Neural cell (in vitro differentiated cells): ENCODE results near the gene SLC4A7. TPM values are rescaled to one million over a fixed set of nuclear protein-coding genes. Genes with fewer than 3 reads are reported as not detected.
"Not testable (repeated sequence)": the region's sequence is repeated elsewhere in the genome, so short reads cannot be mapped to it uniquely, and the experiment has no call there.

ENCODE experiments used
- H2AFZ ChIP-seq: fragments of 200-600, 300-800 bp; sonication (generic), shearing (Covaris generic); 2 replicates; pipeline ENCODE4 v1.6.0; 2014; ENCODE audit warnings: low read depth, mild to moderate bottlenecking, antibody characterized with exemption, low read length, moderate library complexity
- H3F3A ChIP-seq: fragments of 200-600 bp; shearing (Covaris generic); 2 replicates; pipeline ENCODE4 v1.6.1; 2016; ENCODE audit warnings: mild to moderate bottlenecking, moderate library complexity, mixed read lengths, antibody characterized with exemption, low read length; ENCODE audit not compliant: insufficient read depth, poor library complexity, severe bottlenecking
- H3K27ac ChIP-seq: fragments of 200-600, 300-800 bp; sonication (generic), shearing (Covaris generic); 2 replicates; pipeline ENCODE4 v1.5.1; 2014; ENCODE audit warnings: mild to moderate bottlenecking, low read length, moderate library complexity
- H3K27me3 ChIP-seq: fragments of 300-800, 200-600 bp; sonication (generic), shearing (Covaris generic); 2 replicates; pipeline ENCODE4 v1.6.0; 2014; ENCODE audit warnings: mild to moderate bottlenecking, low read depth, low read length, moderate library complexity; ENCODE audit not compliant: insufficient read depth
- H3K36me3 ChIP-seq: fragments of 300-800, 200-600 bp; sonication (generic), shearing (Covaris generic); 2 replicates; pipeline ENCODE4 v1.5.1; 2014; ENCODE audit warnings: mild to moderate bottlenecking, antibody characterized with exemption, low read length, moderate library complexity; ENCODE audit not compliant: insufficient read depth
- H3K4me2 ChIP-seq: fragments of 300-800, 200-600 bp; sonication (generic), shearing (Covaris generic); 2 replicates; pipeline ENCODE4 v1.6.0; 2014; ENCODE audit warnings: mild to moderate bottlenecking, low read length
- H3K4me3 ChIP-seq: fragments of 300-800, 200-600 bp; sonication (generic), shearing (Covaris generic); 2 replicates; pipeline ENCODE4 v1.5.1; 2014; ENCODE audit warnings: mild to moderate bottlenecking, low read length, moderate library complexity
- H3K79me2 ChIP-seq: fragments of 200-600 bp; shearing (Covaris generic); replicated peaks from 2 replicates; pipeline ENCODE4 v1.6.0; 2014; ENCODE audit warnings: mild to moderate bottlenecking, low read length, moderate library complexity; ENCODE audit not compliant: insufficient read depth
- H3K9ac ChIP-seq: fragments of 300-800, 200-600 bp; sonication (generic), shearing (Covaris generic); 2 replicates; pipeline ENCODE4 v1.6.1; 2016; ENCODE audit warnings: mild to moderate bottlenecking, low read length, mixed read lengths
- H3K9me2 ChIP-seq: fragments of 200-600 bp; shearing (Covaris generic); 2 replicates; pipeline ENCODE4 v1.6.1; 2016; ENCODE audit warnings: mild to moderate bottlenecking, low read length, mixed read lengths; ENCODE audit not compliant: insufficient read depth
- H3K9me3 ChIP-seq: fragments of 200-600, 300-800 bp; sonication (generic), shearing (Covaris generic); 2 replicates; pipeline ENCODE4 v1.6.1; 2016; ENCODE audit warnings: mild to moderate bottlenecking, mixed run types, low read length, moderate library complexity, mixed read lengths
- H4K20me1 ChIP-seq: fragments of 200-600 bp; shearing (Covaris generic); 2 replicates; pipeline ENCODE4 v1.6.1; 2016; ENCODE audit warnings: mild to moderate bottlenecking, mixed run types; ENCODE audit not compliant: insufficient read depth
- CTCF ChIP-seq: fragments of 450-650 bp; IDR thresholded peaks from 2 replicates; pipeline ENCODE4 v1.5.1; 2014; ENCODE audit warnings: antibody characterized with exemption, mild to moderate bottlenecking, moderate library complexity; ENCODE audit not compliant: poor library complexity, severe bottlenecking
- EP300 ChIP-seq: fragments of 450-650 bp; conservative IDR thresholded peaks from 2 replicates; pipeline ENCODE4 v1.6.1; 2014; ENCODE audit warnings: antibody characterized with exemption, mild to moderate bottlenecking, moderate library complexity; ENCODE audit not compliant: poor library complexity, severe bottlenecking
- EZH2 ChIP-seq: fragments of 200-600, 300-800 bp; shearing (Covaris generic), sonication (generic); IDR thresholded peaks from 2 replicates; pipeline ENCODE4 v1.6.1; 2014; ENCODE audit warnings: antibody characterized with exemption, low read length, borderline replicate concordance, mild to moderate bottlenecking; ENCODE audit not compliant: insufficient read depth, poor library complexity, severe bottlenecking
- MXI1 ChIP-seq: fragments of 450-650 bp; conservative IDR thresholded peaks from 2 replicates; pipeline ENCODE4 v1.6.1; 2014; ENCODE audit warnings: antibody characterized with exemption, mild to moderate bottlenecking; ENCODE audit not compliant: poor library complexity, severe bottlenecking
- POLR2AphosphoS5 ChIP-seq: IDR thresholded peaks from 2 replicates; pipeline ENCODE4 v1.6.1; 2012
- RAD21 ChIP-seq: fragments of 450-650 bp; conservative IDR thresholded peaks from 2 replicates; pipeline ENCODE4 v1.6.1; 2014; ENCODE audit warnings: antibody characterized with exemption, mild to moderate bottlenecking, moderate library complexity
- SMC3 ChIP-seq: fragments of 450-650 bp; conservative IDR thresholded peaks from 2 replicates; pipeline ENCODE4 v1.6.1; 2014; ENCODE audit warnings: antibody characterized with exemption, mild to moderate bottlenecking, moderate library complexity; ENCODE audit not compliant: poor library complexity
- TAF1 ChIP-seq: IDR thresholded peaks from 2 replicates; pipeline ENCODE4 v1.6.1; 2012; ENCODE audit warnings: low read depth
- polyA plus RNA-seq: library from polyadenylated mRNA; depleted of rRNA; stranded (reverse); fragments of >200 nt; gene quantifications from 2 replicates; pipeline ENCODE4 v1.2.3, GENCODE V29; 2014
- TF ChIP-seq, protein P1 (sequence below): IDR thresholded peaks from 2 replicates; pipeline ENCODE4 v1.6.1; 2012; ENCODE audit warnings: borderline replicate concordance

The SLC4A7 gene
- polyA plus RNA-seq, 1 donor from 2014 or later, result 96.9 TPM

DNA sequence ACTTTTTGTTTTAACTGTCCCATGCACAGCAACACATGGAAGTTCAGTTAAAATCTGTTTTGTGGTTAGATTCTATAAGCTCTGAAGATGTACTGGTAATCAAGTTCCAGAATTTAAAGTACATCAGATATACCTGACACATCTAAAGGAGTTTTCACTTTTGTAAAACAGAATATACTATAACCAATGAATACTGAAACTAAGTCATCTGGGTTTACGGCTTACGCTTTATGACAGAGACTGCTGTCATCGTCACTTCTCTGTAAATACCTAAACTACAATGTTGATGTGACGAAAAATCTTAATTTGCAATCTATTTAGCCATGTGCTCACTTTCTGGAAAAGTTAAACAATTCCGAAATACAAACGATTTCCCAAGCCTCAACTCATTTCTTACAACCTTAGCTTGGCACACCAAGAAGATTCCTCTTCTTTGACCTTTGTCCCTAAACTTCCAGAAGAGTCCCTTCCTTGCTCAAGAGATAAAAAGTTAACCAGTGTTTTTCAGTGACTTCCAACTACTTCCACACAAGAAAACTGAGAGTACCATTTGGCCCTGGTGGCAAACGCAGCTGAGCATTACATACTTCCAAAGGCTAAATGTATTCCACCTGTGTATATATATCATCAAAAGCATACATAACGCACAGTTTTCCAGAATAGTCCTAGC, 58.2 kb downstream of the SLC4A7 start:
- Histone ChIP-seq H3K36me3 (peaks cover 9% of the 10 kb centered on the region), H3K27me3 (no peaks in the 10 kb centered on the region), H3K9ac (no peak overlapping the region), H3K79me2 (no peaks in the 10 kb centered on the region), H3K9me3 (no peaks in the 10 kb centered on the region), H3F3A (no peaks in the 10 kb centered on the region), H3K4me3 (no peak overlapping the region), H3K9me2 (no peaks in the 10 kb centered on the region), H3K27ac (no peak overlapping the region), H3K4me2 (no peak overlapping the region), H4K20me1 (no peaks in the 10 kb centered on the region), H2AFZ (no peak overlapping the region)
- TF ChIP-seq, protein P1, sequence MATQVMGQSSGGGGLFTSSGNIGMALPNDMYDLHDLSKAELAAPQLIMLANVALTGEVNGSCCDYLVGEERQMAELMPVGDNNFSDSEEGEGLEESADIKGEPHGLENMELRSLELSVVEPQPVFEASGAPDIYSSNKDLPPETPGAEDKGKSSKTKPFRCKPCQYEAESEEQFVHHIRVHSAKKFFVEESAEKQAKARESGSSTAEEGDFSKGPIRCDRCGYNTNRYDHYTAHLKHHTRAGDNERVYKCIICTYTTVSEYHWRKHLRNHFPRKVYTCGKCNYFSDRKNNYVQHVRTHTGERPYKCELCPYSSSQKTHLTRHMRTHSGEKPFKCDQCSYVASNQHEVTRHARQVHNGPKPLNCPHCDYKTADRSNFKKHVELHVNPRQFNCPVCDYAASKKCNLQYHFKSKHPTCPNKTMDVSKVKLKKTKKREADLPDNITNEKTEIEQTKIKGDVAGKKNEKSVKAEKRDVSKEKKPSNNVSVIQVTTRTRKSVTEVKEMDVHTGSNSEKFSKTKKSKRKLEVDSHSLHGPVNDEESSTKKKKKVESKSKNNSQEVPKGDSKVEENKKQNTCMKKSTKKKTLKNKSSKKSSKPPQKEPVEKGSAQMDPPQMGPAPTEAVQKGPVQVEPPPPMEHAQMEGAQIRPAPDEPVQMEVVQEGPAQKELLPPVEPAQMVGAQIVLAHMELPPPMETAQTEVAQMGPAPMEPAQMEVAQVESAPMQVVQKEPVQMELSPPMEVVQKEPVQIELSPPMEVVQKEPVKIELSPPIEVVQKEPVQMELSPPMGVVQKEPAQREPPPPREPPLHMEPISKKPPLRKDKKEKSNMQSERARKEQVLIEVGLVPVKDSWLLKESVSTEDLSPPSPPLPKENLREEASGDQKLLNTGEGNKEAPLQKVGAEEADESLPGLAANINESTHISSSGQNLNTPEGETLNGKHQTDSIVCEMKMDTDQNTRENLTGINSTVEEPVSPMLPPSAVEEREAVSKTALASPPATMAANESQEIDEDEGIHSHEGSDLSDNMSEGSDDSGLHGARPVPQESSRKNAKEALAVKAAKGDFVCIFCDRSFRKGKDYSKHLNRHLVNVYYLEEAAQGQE, result no peak
- no peak for TF ChIP-seq TAF1
- TF ChIP-seq RAD21, result no peak

GRCh38 chr3:27424812-27425521, 59.2 kb downstream of the SLC4A7 start:
- not testable (repeated sequence) for H3K27ac ChIP-seq, H3K79me2 ChIP-seq, H3K9me3 ChIP-seq, H3K36me3 ChIP-seq, H4K20me1 ChIP-seq, H3K4me3 ChIP-seq, H3K4me2 ChIP-seq, H2AFZ ChIP-seq, H3F3A ChIP-seq, H3K9me2 ChIP-seq, H3K9ac ChIP-seq, H3K27me3 ChIP-seq

DNA sequence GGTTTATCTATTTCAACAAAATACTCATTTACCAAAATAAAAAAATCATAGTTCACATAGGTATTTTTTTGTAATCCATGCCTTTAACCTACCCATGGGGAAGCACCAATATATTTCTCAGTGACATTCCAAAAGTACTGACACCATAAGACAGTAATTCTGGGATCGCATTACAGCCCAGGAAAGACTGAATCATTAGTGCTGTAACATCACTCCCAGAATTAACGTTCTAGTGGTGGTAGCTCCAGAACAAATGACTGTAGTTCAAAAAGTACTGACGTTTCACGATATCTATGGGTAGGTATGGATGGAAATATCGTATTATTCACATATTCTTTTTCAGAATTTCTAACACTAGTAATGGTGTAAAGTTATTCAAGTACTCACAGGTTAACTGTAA, 60.7 kb downstream of the SLC4A7 start:
- Histone ChIP-seq H4K20me1 (no peaks in the 10 kb centered on the region), H3F3A (no peaks in the 10 kb centered on the region), H3K27me3 (no peaks in the 10 kb centered on the region), H3K36me3 (peaks cover 6% of the 10 kb centered on the region), H3K4me3 (no peak overlapping the region), H3K4me2 (no peak overlapping the region), H3K9ac (no peak overlapping the region), H3K79me2 (no peaks in the 10 kb centered on the region), H3K9me3 (no peaks in the 10 kb centered on the region), H2AFZ (no peak overlapping the region), H3K27ac (no peak overlapping the region), H3K9me2 (no peaks in the 10 kb centered on the region)
- no peak for TF ChIP-seq EZH2
- TF ChIP-seq CTCF, result no peak
- no peak for TF ChIP-seq MXI1
- no peak for TF ChIP-seq TAF1
- TF ChIP-seq RAD21, result no peak
- no peak for TF ChIP-seq EP300
- no peak for TF ChIP-seq POLR2AphosphoS5
- TF ChIP-seq SMC3, result no peak
- TF ChIP-seq, protein P1, result no peak
